Neural cell (in vitro differentiated cells): Measurements from ENCODE around the gene TXLNA.

Experiments
- EP300 ChIP-seq: fragments of 450-650 bp; conservative IDR thresholded peaks from 2 replicates; pipeline ENCODE4 v1.6.1; 2014; ENCODE audit warnings: antibody characterized with exemption, mild to moderate bottlenecking, moderate library complexity; ENCODE audit not compliant: poor library complexity, severe bottlenecking
- EZH2 ChIP-seq: fragments of 200-600, 300-800 bp; shearing (Covaris generic), sonication (generic); IDR thresholded peaks from 2 replicates; pipeline ENCODE4 v1.6.1; 2014; ENCODE audit warnings: antibody characterized with exemption, low read length, borderline replicate concordance, mild to moderate bottlenecking; ENCODE audit not compliant: insufficient read depth, poor library complexity, severe bottlenecking
- MXI1 ChIP-seq: fragments of 450-650 bp; conservative IDR thresholded peaks from 2 replicates; pipeline ENCODE4 v1.6.1; 2014; ENCODE audit warnings: antibody characterized with exemption, mild to moderate bottlenecking; ENCODE audit not compliant: poor library complexity, severe bottlenecking
- POLR2AphosphoS5 ChIP-seq: IDR thresholded peaks from 2 replicates; pipeline ENCODE4 v1.6.1; 2012
- RAD21 ChIP-seq: fragments of 450-650 bp; conservative IDR thresholded peaks from 2 replicates; pipeline ENCODE4 v1.6.1; 2014; ENCODE audit warnings: antibody characterized with exemption, mild to moderate bottlenecking, moderate library complexity
- SMC3 ChIP-seq: fragments of 450-650 bp; conservative IDR thresholded peaks from 2 replicates; pipeline ENCODE4 v1.6.1; 2014; ENCODE audit warnings: antibody characterized with exemption, mild to moderate bottlenecking, moderate library complexity; ENCODE audit not compliant: poor library complexity
- TAF1 ChIP-seq: IDR thresholded peaks from 2 replicates; pipeline ENCODE4 v1.6.1; 2012; ENCODE audit warnings: low read depth
- TF ChIP-seq, protein P1 (sequence below): fragments of 450-650 bp; IDR thresholded peaks from 2 replicates; pipeline ENCODE4 v1.5.1; 2014; ENCODE audit warnings: antibody characterized with exemption, mild to moderate bottlenecking, moderate library complexity; ENCODE audit not compliant: poor library complexity, severe bottlenecking

DNA sequence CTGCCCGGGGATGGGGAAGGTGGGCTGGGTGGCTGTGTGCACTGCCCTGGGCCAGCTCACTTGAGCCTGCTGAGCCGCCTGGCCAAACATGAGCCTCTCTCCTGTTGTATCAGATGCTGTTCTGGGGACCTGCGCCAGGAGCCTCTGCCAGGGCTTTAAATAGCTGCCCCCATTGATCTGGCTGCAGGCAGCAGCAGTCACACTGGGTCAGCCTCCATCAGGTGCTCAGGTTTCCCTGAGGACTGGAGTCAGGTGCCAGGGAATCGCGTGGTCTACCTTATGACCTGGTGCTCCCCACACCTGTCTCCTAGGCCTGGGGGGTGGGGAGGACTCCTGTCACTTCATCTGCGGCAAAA is 20.2 kb downstream of the TXLNA start:
- no peak for TF ChIP-seq MXI1
- TF ChIP-seq, protein P1, sequence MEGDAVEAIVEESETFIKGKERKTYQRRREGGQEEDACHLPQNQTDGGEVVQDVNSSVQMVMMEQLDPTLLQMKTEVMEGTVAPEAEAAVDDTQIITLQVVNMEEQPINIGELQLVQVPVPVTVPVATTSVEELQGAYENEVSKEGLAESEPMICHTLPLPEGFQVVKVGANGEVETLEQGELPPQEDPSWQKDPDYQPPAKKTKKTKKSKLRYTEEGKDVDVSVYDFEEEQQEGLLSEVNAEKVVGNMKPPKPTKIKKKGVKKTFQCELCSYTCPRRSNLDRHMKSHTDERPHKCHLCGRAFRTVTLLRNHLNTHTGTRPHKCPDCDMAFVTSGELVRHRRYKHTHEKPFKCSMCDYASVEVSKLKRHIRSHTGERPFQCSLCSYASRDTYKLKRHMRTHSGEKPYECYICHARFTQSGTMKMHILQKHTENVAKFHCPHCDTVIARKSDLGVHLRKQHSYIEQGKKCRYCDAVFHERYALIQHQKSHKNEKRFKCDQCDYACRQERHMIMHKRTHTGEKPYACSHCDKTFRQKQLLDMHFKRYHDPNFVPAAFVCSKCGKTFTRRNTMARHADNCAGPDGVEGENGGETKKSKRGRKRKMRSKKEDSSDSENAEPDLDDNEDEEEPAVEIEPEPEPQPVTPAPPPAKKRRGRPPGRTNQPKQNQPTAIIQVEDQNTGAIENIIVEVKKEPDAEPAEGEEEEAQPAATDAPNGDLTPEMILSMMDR, result no peak
- no peak for TF ChIP-seq EP300
- TF ChIP-seq EZH2, result no peak
- TF ChIP-seq RAD21, result no peak
- no peak for TF ChIP-seq TAF1
- no peak for TF ChIP-seq SMC3
- no peak for TF ChIP-seq POLR2AphosphoS5
